Ishikawa (cell line): ENCODE measurements around the gene USP47.

Source experiments
- CREB1 ChIP-seq: IDR thresholded peaks from 2 replicates; pipeline ENCODE4 v1.6.1; 2012; ENCODE audit warnings: low read depth
- EGR1 ChIP-seq: IDR thresholded peaks from 2 replicates; pipeline ENCODE4 v1.6.1; 2012
- EP300 ChIP-seq: IDR thresholded peaks from 2 replicates; pipeline ENCODE4 v1.6.1; 2012; ENCODE audit warnings: borderline replicate concordance
- TCF12 ChIP-seq: IDR thresholded peaks from 2 replicates; pipeline ENCODE4 v1.6.1; 2012; ENCODE audit warnings: low read depth
- TF ChIP-seq, protein P1 (sequence below): IDR thresholded peaks from 2 replicates; pipeline ENCODE4 v1.6.1; 2012; ENCODE audit warnings: low read depth, mild to moderate bottlenecking

DNA sequence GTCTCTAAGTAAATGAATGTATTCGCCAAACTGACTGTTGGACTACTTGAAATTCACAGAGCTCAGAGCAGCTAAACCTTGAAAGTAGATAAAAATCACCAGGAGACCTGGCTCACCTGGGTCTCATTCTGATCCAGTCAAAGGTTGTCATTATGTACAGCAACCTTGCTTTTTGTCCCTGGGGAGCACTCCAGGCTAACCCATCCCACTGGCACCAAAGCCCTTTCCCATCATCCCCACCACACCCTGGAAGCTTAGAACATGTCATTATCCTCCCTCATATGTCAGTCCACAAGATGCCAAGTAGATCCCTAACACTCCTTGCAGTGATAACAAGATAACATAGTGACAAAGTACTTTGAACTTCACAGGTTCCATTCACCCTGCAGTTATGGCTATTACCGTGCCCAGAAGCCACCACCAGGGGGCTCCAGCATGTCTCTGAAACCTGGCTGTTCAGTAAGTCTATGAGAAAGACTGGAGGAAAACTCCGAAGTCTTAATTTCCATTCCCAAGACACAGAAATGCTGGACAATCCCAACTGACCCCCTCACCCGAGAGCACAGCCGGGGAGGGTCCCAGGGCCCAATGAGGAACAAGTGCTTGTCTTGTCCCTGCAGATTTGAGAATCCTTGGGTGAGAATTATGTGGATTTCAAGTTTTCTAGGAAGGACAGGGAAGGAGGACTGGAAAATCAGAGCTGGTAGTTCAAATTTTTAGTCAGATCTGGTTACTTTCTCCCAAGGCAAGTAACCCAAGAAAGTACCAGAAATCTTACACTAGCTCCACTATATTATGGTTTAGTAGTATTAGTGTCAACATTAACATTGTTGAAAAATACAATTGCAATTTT lies 43.0 kb upstream of the USP47 start:
- TF ChIP-seq EP300 (no peak), EGR1 (no peak), CREB1 (no peak), TCF12 (no peak)
- TF ChIP-seq, protein P1, sequence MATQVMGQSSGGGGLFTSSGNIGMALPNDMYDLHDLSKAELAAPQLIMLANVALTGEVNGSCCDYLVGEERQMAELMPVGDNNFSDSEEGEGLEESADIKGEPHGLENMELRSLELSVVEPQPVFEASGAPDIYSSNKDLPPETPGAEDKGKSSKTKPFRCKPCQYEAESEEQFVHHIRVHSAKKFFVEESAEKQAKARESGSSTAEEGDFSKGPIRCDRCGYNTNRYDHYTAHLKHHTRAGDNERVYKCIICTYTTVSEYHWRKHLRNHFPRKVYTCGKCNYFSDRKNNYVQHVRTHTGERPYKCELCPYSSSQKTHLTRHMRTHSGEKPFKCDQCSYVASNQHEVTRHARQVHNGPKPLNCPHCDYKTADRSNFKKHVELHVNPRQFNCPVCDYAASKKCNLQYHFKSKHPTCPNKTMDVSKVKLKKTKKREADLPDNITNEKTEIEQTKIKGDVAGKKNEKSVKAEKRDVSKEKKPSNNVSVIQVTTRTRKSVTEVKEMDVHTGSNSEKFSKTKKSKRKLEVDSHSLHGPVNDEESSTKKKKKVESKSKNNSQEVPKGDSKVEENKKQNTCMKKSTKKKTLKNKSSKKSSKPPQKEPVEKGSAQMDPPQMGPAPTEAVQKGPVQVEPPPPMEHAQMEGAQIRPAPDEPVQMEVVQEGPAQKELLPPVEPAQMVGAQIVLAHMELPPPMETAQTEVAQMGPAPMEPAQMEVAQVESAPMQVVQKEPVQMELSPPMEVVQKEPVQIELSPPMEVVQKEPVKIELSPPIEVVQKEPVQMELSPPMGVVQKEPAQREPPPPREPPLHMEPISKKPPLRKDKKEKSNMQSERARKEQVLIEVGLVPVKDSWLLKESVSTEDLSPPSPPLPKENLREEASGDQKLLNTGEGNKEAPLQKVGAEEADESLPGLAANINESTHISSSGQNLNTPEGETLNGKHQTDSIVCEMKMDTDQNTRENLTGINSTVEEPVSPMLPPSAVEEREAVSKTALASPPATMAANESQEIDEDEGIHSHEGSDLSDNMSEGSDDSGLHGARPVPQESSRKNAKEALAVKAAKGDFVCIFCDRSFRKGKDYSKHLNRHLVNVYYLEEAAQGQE: no peak
